HepG2 (cell line): Measurements from ENCODE around the gene PPP2R1B. TPM values are rescaled to one million over a fixed set of nuclear protein-coding genes. Genes with fewer than 3 reads are reported as not detected.

ENCODE experiments used
- CENPX ChIP-seq: sonication (generic); formaldehyde crosslinking; IDR thresholded peaks from 2 replicates; pipeline ENCODE4 v1.9.0; 2021; ENCODE audit warnings: mild to moderate bottlenecking, missing genetic modification reagents, moderate library complexity
- FLYWCH1 ChIP-seq: sonication (generic); formaldehyde crosslinking; IDR thresholded peaks from 2 replicates; pipeline ENCODE4 v1.8.1; 2023; ENCODE audit warnings: mild to moderate bottlenecking, missing genetic modification reagents
- IKZF1 ChIP-seq: fragments of 450-650 bp; IDR thresholded peaks from 2 replicates; pipeline ENCODE4 v1.7.1; 2016
- KLF15 ChIP-seq: sonication (generic); formaldehyde crosslinking; IDR thresholded peaks from 2 replicates; pipeline ENCODE4 v1.8.1; 2023; ENCODE audit warnings: borderline replicate concordance, mild to moderate bottlenecking, inconsistent platforms, missing genetic modification reagents, mixed read lengths
- MLX ChIP-seq: IDR thresholded peaks from 2 replicates; pipeline ENCODE4 v1.6.1; 2016
- PLSCR1 ChIP-seq: sonication (generic); formaldehyde crosslinking; IDR thresholded peaks from 2 replicates; pipeline ENCODE4 v1.5.0; 2020; ENCODE audit warnings: missing genetic modification reagents, mild to moderate bottlenecking, borderline replicate concordance
- RBAK ChIP-seq: sonication (generic); formaldehyde crosslinking; IDR thresholded peaks from 2 replicates; pipeline ENCODE4 v1.5.1; 2020; ENCODE audit warnings: mild to moderate bottlenecking, missing genetic modification reagents
- SP5 ChIP-seq: IDR thresholded peaks from 2 replicates; pipeline ENCODE4 v1.6.1; 2016; ENCODE audit warnings: low read depth, borderline replicate concordance
- TEAD2 ChIP-seq: sonication (generic); formaldehyde crosslinking; IDR thresholded peaks from 2 replicates; pipeline ENCODE4 v1.9.0; 2021; ENCODE audit warnings: missing genetic modification reagents
- ZFP36L2 ChIP-seq: sonication (generic); formaldehyde crosslinking; IDR thresholded peaks from 2 replicates; pipeline ENCODE4 v1.4.0; 2020; ENCODE audit warnings: missing genetic modification reagents
- ZNF207 ChIP-seq: fragments of 450-650 bp; IDR thresholded peaks from 2 replicates; pipeline ENCODE4 v1.6.1; 2016; ENCODE audit warnings: antibody characterized with exemption, borderline replicate concordance
- ZNF235 ChIP-seq: sonication (generic); formaldehyde crosslinking; IDR thresholded peaks from 2 replicates; pipeline ENCODE4 v1.8.1; 2023; ENCODE audit warnings: mild to moderate bottlenecking, missing genetic modification reagents, borderline replicate concordance
- ZNF335 ChIP-seq: sonication (generic); formaldehyde crosslinking; IDR thresholded peaks from 2 replicates; pipeline ENCODE4 v1.4.0; 2020; ENCODE audit warnings: missing genetic modification reagents
- ZNF33A ChIP-seq: sonication (generic); formaldehyde crosslinking; IDR thresholded peaks from 2 replicates; pipeline ENCODE4 v1.5.1; 2020; ENCODE audit warnings: missing genetic modification reagents, mild to moderate bottlenecking, moderate library complexity, borderline replicate concordance
- ZSCAN22 ChIP-seq: sonication (generic); formaldehyde crosslinking; IDR thresholded peaks from 2 replicates; pipeline ENCODE4 v1.4.0; 2020; ENCODE audit warnings: mild to moderate bottlenecking, missing genetic modification reagents
- polyA plus RNA-seq, 8 experiments: library from polyadenylated mRNA; depleted of rRNA in 3 of 8; stranded (reverse) in 7 of 8; unstranded in 1 of 8; fragments of >200 nt; fragmentation: Illumina TruSeq in 4 of 8; extraction: Trizol in 4 of 8; gene quantifications; 2 replicates each; pipeline versions ENCODE4 v1.2.1 to v1.2.3, GENCODE V29; 2011 to 2016; ENCODE audit warnings: low read depth in 4 of 8, missing spikeins in 1 of 8, mixed read lengths in 1 of 8; ENCODE audit not compliant: insufficient read depth in 1 of 8
- total RNA-seq, 5 experiments: library from RNA; depleted of rRNA; stranded (reverse); fragments of >200 nt; fragmentation: Illumina TruSeq; extraction: Trizol; gene quantifications; 2 replicates each; pipeline ENCODE4 v1.2.3, GENCODE V29; 2016; ENCODE audit warnings: low read depth in 1 of 5
- TF ChIP-seq, protein P1 (sequence below): sonication (generic); formaldehyde crosslinking; IDR thresholded peaks from 2 replicates; pipeline ENCODE4 v1.8.1; 2023; ENCODE audit warnings: mild to moderate bottlenecking, missing genetic modification reagents
- TF ChIP-seq, protein P2 (sequence below): sonication (generic); formaldehyde crosslinking; IDR thresholded peaks from 2 replicates; pipeline ENCODE4 v1.4.0; 2020; ENCODE audit warnings: missing genetic modification reagents, borderline replicate concordance
- TF ChIP-seq, protein P3 (sequence below): sonication (generic); formaldehyde crosslinking; IDR thresholded peaks from 2 replicates; pipeline ENCODE4 v1.8.0; 2022; ENCODE audit warnings: missing genetic modification reagents, mild to moderate bottlenecking, borderline replicate concordance

Gene PPP2R1B
- total and polyA plus RNA-seq, 2 of the 13 experiments (the other 11 are each of a cell fraction or from before 2014, with no cell fraction given), result 22.1 to 56.8 TPM

DNA sequence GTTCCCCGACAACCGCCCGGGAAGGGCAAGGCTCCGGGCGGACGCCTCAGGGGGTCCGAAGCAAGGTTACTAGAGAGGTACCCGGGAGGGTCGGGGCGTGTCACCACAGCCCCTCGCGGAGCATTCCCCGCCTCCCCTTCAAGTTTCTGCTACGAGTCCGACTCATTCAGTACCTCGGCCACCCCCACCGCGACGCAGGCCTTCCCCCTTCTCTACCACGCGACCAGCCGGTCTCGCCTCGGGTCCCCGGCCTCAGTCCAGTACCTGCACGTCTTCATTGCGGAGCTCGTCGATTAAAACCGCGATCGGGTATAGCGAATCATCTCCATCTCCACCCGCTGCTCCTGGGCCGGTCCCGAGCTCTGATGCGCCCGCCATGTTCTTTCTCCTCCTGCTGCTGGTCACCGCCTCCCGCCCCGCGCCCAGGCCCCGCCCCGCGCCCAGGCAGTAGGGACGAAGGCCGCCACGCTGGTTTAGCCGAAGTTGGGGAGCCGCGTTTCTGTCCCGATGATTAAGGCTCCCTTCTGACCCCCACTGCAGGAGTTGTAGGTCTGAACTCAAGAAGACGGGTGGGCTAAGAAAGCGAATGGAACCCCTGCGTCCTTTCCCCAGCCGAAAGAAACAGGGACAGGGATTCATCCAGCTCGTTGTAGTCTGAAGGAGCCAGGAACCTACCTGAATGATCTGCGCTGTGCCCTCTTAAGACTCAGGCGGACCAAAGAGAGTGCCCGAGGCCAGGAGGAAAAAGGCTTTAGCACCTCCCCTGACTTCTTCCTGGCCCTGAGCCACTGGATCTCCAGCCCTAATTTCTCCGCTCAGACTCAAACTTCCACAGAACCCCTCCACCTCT is at the start of gene PPP2R1B (continued):
- TF ChIP-seq ZNF235 (CRISPR knock-in tag) (no peak), CENPX (CRISPR knock-in tag) (no peak), IKZF1 (no peak), FLYWCH1 (CRISPR knock-in tag) (no peak), ZNF335 (0 out of 2 replicates have a peak, but pooled peaks have one; percentile 13), KLF15 (CRISPR knock-in tag) (peak; percentile 81), ZSCAN22 (CRISPR knock-in tag) (no peak), TEAD2 (CRISPR knock-in tag) (no peak), ZFP36L2 (CRISPR knock-in tag) (no peak), PLSCR1 (CRISPR knock-in tag) (no peak), MLX (CRISPR knock-in tag) (no peak), SP5 (no peak), RBAK (no peak), ZNF33A (CRISPR knock-in tag) (no peak), ZNF207 (no peak)
- TF ChIP-seq, protein P1, sequence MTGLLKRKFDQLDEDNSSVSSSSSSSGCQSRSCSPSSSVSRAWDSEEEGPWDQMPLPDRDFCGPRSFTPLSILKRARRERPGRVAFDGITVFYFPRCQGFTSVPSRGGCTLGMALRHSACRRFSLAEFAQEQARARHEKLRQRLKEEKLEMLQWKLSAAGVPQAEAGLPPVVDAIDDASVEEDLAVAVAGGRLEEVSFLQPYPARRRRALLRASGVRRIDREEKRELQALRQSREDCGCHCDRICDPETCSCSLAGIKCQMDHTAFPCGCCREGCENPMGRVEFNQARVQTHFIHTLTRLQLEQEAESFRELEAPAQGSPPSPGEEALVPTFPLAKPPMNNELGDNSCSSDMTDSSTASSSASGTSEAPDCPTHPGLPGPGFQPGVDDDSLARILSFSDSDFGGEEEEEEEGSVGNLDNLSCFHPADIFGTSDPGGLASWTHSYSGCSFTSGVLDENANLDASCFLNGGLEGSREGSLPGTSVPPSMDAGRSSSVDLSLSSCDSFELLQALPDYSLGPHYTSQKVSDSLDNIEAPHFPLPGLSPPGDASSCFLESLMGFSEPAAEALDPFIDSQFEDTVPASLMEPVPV (CRISPR knock-in tag), result no peak
- TF ChIP-seq, protein P2, sequence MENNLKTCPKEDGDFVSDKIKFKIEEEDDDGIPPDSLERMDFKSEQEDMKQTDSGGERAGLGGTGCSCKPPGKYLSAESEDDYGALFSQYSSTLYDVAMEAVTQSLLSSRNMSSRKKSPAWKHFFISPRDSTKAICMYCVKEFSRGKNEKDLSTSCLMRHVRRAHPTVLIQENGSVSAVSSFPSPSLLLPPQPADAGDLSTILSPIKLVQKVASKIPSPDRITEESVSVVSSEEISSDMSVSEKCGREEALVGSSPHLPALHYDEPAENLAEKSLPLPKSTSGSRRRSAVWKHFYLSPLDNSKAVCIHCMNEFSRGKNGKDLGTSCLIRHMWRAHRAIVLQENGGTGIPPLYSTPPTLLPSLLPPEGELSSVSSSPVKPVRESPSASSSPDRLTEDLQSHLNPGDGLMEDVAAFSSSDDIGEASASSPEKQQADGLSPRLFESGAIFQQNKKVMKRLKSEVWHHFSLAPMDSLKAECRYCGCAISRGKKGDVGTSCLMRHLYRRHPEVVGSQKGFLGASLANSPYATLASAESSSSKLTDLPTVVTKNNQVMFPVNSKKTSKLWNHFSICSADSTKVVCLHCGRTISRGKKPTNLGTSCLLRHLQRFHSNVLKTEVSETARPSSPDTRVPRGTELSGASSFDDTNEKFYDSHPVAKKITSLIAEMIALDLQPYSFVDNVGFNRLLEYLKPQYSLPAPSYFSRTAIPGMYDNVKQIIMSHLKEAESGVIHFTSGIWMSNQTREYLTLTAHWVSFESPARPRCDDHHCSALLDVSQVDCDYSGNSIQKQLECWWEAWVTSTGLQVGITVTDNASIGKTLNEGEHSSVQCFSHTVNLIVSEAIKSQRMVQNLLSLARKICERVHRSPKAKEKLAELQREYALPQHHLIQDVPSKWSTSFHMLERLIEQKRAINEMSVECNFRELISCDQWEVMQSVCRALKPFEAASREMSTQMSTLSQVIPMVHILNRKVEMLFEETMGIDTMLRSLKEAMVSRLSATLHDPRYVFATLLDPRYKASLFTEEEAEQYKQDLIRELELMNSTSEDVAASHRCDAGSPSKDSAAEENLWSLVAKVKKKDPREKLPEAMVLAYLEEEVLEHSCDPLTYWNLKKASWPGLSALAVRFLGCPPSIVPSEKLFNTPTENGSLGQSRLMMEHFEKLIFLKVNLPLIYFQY, result no peak
- TF ChIP-seq, protein P3, sequence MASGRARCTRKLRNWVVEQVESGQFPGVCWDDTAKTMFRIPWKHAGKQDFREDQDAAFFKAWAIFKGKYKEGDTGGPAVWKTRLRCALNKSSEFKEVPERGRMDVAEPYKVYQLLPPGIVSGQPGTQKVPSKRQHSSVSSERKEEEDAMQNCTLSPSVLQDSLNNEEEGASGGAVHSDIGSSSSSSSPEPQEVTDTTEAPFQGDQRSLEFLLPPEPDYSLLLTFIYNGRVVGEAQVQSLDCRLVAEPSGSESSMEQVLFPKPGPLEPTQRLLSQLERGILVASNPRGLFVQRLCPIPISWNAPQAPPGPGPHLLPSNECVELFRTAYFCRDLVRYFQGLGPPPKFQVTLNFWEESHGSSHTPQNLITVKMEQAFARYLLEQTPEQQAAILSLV (CRISPR knock-in tag), result peak; percentile 59; the same call in 1 of the 2 replicates
